Astrocyte of the cerebellum (primary cell): ENCODE results near the gene TBC1D16.

Experiments
- DNase-seq: peaks from one replicate; pipeline ENCODE4 v3.0.0-alpha.2; 2011; ENCODE audit warnings: low read depth
- H3K4me3 ChIP-seq: 2 replicates; pipeline ENCODE4 v1.5.1; 2011; ENCODE audit warnings: mild to moderate bottlenecking, low read depth, low read length, moderate library complexity
- in situ Hi-C: cut with HindIII; loops from 2 replicates; pipeline ENCODE4 v1.10.0; 2017; ENCODE audit warnings: low sequenced_read_pairs
- TF ChIP-seq, protein P1 (sequence below): IDR thresholded peaks from 2 replicates; pipeline ENCODE4 v1.5.1; 2012; ENCODE audit warnings: low read length, low read depth, moderate library complexity, mild to moderate bottlenecking; ENCODE audit errors: missing control alignments

TBC1D16 gene

DNA sequence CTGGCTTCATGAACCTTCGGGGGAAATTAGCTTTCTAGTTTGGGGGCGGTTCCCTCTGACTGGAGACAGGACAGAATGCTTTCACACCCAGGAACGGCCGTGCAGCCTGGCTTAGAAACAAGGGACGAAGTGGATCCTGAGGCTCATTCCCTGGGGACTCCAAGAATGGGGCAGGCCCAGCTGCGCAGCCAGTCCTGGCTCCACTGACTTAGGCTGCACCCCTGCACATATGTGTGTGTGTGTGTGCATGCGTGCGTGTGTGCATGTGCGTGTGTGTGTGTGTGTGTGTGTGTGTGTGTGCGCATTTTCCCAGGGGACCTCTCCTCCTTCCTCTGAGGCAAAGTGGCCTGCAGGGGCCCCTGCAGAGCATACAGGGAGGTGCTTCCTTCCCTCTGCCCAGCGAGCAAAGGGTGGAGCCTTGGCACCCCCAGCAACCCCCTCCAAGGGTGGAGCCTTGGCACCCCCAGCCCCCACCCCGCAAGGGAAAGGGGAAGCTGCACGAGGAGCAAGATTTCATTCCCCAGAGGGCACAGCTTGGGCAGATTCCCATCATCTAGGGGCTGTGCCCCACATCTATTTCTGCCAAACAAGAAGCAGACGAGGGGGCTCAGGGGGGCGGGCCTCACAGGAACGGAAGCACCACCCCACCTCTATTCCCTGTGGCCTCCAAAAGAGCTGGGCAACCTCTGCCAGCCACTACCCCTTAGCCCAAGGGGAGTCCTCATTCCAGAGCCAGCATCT is 98.9 kb downstream of the TBC1D16 start:
- no peak for DNase-seq
- in situ Hi-C loops: loop anchor here (5.0 kb wide), 1 partner anchor 40 kb away; no protein-coding TSS in a partner anchor
- TF ChIP-seq, protein P1, sequence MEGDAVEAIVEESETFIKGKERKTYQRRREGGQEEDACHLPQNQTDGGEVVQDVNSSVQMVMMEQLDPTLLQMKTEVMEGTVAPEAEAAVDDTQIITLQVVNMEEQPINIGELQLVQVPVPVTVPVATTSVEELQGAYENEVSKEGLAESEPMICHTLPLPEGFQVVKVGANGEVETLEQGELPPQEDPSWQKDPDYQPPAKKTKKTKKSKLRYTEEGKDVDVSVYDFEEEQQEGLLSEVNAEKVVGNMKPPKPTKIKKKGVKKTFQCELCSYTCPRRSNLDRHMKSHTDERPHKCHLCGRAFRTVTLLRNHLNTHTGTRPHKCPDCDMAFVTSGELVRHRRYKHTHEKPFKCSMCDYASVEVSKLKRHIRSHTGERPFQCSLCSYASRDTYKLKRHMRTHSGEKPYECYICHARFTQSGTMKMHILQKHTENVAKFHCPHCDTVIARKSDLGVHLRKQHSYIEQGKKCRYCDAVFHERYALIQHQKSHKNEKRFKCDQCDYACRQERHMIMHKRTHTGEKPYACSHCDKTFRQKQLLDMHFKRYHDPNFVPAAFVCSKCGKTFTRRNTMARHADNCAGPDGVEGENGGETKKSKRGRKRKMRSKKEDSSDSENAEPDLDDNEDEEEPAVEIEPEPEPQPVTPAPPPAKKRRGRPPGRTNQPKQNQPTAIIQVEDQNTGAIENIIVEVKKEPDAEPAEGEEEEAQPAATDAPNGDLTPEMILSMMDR: no peak
- H3K4me3 ChIP-seq: no peak overlapping the region

DNA sequence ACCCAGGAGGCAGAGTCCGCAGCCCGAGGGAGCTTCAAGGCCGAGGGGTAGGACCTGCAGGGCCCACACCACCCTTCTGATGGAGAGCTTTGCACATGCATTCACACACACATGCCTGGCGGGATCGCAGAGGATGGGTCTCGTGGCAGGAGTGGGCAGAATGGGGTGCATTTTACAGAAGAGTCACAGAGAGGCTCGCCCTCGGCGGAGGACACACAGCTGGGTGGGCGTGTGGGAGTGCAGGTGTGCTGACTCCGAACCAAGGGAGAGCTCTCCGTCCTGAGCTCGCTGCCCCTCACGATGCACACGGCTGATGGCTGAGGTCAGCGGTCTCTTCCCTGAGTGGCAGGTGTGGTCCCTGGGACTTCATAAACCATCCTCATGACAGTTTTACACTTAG is 99.6 kb downstream of the TBC1D16 start:
- no peak overlapping the region for H3K4me3 ChIP-seq
- TF ChIP-seq, protein P1: no peak
- in situ Hi-C loops: loop anchor here (5.0 kb wide), 1 partner anchor 41 kb away; no protein-coding TSS in a partner anchor
- no peak for DNase-seq

DNA sequence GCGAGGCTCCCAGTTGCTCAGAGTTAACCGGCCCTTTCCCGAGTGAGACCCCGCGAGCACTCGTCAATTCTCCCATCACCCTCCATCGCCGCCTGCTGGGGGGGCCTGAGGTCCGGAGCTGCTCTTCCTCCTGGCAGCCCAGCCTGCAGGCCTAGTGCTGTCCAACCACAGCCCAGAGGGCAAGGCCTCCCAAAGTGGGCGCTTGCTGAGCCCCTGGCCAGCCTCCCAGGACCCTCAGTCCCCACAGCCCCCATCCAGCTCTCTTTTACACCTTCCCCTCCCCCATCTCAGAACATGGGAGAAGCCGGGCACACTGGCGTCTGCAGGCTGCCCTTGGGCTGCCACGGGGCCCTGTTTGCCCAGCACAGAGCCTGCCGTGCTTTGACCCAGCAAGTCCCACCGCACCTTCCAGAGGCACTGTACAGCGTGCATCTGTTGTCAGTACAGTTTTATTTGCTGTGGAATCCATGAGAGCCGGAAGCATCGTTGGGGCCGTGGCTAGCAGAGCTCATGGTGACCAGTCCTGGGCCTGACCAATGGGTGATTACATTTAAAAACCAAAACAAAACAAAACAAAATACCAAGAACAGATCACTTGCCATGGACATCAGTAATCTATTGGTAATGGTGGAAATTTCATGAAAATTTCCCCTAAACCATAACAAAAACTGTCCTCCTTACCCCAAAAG is 100.3 kb downstream of the TBC1D16 start:
- no peak for DNase-seq
- TF ChIP-seq, protein P1: no peak
- H3K4me3 ChIP-seq: no peak overlapping the region
- in situ Hi-C loops: loop anchor here (5.0 kb wide), 1 partner anchor 42 kb away; no protein-coding TSS in a partner anchor

DNA sequence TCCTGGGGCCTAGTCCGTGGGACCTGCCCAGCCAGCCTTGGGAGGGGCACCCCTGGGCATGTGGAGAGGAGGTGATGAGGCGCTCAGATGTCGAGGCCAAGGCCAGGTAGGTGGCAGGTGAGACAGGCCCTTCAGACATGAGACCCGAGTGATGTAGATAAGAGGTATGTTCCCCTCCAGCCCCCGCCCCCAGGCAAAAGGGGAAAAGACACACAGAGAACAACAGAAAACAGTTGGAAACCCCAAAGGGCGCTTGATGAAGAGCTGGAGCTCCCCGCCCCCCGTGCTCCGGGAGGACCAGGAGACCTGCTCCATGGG is 101.1 kb downstream of the TBC1D16 start:
- H3K4me3 ChIP-seq: no peak overlapping the region
- in situ Hi-C loops: no loop called here
- DNase-seq: no peak
- TF ChIP-seq, protein P1: no peak

DNA sequence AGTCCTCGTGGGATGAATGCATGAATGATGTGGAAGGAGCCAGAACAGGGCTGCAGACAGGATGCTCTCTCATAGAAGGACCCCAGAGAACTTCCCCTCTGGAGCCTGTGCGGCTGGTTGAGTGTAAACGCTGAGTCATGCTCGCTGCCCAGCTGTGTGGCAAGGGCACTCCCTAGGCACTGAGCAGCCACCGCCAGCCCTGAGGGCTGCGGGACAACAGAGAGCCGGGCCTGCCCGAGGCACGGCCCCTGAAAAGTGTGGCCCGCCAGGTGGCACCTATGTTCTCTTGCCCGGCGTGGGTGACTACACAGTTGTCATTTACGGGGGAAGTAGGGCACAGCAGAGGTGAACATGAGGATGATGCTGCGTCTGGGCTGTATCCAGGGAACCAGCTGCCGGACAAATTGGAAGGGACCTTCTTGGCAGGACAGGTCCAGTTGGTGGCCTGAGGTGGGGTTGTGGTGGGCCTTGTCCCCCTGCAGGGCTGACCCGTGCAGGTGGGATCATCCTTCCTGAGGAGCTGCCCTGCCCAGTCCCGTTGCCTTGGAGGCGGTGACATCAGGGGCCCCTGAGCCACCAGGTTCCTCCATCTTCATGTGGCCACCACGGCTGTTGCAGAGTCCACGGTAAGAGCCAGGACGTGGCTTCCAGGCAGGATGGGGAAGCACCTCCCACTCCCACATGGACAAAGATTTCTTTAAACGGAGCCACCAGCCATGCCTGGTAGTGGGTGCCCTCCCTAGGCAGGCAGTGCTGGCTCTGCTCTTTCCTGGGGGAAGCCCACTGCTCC is 101.6 kb downstream of the TBC1D16 start:
- TF ChIP-seq, protein P1: no peak
- in situ Hi-C loops: no loop called here
- no peak for DNase-seq
- no peak overlapping the region for H3K4me3 ChIP-seq

DNA sequence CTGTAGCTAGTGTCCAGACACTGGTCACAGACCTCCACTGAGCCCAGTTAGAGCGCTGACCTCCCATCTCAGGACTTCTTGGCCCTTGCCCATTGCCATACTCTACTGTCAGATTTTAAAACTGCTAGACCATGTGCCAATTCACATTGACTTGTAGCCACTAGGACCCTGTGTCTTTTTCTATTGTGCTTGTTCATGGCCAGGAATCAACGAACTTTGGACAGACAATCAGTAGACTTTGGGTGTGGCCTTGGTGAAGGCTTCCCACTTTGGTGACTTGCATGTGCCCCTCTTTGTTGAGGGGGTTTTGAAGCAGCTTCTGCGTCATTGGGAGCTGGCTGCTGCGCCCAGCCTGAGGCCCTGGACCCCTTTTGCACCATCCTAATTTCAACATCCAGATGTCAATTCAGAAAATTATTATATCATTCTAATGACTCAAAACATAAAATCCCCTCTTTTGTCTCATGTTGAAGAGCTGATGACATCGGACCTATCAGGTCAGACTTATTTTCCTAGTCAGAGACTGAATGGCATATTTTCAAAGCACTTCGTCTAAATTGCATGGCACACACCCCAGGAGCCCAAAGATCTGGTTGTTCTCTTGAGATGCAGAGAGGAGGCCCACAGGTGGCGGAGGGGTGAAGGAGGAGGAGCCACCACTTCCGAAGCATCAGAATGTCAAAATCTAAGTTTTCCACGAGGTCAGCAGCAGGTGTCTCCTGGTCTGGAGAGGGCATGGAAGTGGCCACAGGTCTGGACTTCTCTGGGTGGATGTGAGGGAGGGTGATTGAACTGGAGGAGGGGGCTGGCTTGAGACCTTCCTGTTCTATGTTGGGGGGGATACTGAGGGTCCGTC is 103.0 kb downstream of the TBC1D16 start:
- TF ChIP-seq, protein P1: no peak
- H3K4me3 ChIP-seq: no peak overlapping the region
- in situ Hi-C loops: no loop called here
- DNase-seq: no peak
